Retinal pigment epithelial cell (primary cell): Measurements from ENCODE around the gene ZNF846.
"Not testable (repeated sequence)": the region's sequence is repeated elsewhere in the genome, so short reads cannot be mapped to it uniquely, and the experiment has no call there.

Source experiments
- DNase-seq: peaks from one replicate; pipeline ENCODE4 v3.0.0-alpha.2; 2010; ENCODE audit warnings: low read depth
- H3K4me3 ChIP-seq: 2 replicates; pipeline ENCODE4 v1.5.1; 2011; ENCODE audit warnings: mild to moderate bottlenecking, low read length, control low read depth, moderate library complexity
- TF ChIP-seq, protein P1 (sequence below): conservative IDR thresholded peaks from 2 replicates; pipeline ENCODE4 v1.5.1; 2011; ENCODE audit warnings: low read depth, low read length, control low read depth, inconsistent platforms

ZNF846 gene

DNA sequence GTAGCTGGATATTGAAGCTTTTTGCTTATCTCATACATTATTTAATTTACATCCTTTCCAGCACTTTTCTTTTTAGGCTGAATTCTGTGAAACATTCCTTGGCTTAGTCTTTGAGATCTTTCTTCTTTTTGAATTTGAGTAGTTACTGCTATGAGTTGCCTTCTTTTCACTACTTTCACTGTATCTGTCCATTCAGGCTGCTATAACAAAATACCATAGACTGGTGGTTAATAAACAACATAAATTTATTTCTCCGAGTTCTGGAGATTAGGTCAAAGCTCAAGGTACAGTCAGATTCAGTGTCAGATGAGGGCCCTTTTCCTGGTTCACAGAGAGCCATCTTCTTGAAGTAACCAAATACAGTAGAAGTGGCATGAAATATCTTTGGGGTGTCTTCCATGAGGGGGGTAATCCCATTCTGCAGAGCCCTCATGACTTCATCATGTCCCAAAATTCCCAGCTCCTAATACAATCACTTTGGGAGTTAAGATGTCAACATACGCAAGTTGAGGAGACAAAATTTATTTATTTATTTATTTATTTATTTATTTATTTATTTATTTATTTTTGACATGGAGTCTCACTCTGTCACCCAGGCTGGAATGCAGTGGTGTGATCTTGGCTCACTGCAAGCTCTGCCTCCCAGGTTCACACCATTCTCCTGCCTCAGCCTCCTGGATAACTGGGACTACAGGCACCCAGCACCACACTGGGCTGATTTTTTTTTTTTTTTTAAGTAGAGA is 15.7 kb downstream of the ZNF846 start:
- TF ChIP-seq, protein P1, sequence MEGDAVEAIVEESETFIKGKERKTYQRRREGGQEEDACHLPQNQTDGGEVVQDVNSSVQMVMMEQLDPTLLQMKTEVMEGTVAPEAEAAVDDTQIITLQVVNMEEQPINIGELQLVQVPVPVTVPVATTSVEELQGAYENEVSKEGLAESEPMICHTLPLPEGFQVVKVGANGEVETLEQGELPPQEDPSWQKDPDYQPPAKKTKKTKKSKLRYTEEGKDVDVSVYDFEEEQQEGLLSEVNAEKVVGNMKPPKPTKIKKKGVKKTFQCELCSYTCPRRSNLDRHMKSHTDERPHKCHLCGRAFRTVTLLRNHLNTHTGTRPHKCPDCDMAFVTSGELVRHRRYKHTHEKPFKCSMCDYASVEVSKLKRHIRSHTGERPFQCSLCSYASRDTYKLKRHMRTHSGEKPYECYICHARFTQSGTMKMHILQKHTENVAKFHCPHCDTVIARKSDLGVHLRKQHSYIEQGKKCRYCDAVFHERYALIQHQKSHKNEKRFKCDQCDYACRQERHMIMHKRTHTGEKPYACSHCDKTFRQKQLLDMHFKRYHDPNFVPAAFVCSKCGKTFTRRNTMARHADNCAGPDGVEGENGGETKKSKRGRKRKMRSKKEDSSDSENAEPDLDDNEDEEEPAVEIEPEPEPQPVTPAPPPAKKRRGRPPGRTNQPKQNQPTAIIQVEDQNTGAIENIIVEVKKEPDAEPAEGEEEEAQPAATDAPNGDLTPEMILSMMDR = no peak
- no peak overlapping the region for H3K4me3 ChIP-seq
- DNase-seq = no peak

DNA sequence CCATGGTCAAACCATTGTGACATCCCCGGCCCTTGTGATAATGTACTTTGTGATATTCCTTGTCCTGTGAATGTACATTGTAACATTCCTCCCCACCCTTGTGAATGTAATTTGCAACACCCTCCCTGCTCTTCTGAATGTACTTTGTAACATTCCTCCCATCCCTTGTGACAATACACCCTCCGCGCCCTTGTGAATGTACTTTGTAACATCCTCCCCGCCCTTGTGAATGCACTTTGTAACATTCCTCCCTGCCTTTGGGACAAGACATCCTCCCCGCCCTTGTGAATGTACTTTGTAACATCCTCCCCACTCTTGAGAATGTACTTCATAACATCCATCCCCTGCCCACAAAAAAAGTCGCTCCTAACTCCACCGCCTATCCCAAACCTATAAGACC is 17.1 kb downstream of the ZNF846 start:
- DNase-seq = no peak
- no peak overlapping the region for H3K4me3 ChIP-seq
- TF ChIP-seq, protein P1 = no peak

DNA sequence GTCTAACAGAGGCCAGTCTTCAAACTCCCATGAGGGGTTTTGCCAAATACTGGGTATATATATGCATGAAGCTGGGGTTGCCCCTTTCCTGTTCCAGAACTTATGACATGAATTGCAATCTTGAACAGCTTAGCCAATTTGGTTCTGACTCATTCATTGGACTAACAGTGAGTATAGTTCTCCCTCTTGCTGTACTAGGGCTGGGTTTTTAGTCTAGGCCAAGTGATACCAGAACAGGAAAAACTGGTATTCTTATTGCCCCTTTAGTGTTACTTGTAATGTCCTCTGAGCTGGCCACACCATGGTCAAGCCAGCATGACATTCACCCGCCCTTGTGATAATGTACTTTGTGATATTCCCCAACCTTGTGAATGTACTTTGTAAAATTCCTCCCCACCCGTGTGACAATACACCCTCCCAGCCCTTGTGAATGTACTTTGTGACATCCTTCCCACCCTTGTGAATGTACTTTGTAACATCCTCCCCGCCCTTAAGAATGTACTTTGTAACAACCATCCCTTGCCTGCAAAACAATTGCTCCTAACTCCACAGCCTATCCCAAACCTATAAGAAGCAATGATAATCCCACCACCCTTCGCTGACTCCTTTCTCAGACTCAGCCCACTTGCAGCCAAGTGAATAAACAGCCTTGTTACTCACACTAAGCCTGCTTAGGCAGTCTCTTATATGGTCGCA is 26.9 kb downstream of the ZNF846 start:
- no peak for DNase-seq
- TF ChIP-seq, protein P1 = no peak
- H3K4me3 ChIP-seq = no peak overlapping the region

DNA sequence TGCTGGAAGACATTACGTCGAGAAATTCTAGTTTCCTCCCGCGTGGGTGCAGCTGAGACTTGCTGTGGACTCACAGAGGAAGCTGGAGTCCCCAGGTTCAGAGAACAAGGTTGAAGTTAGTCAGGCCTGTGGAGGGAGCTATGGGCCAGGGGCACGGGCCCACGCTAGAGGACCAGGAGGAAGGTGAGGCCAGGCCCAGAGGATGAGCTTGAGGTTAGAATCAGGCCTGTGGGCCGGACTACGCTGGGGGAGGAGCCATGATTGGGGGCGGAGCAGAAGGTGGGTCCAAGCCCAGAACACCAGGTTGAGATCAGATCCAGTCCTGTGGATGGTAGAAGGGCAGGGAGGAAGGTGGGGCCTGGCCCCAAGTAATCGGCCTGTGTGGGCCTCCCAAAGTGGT is 32.6 kb downstream of the ZNF846 start:
- TF ChIP-seq, protein P1 = no peak
- H3K4me3 ChIP-seq = no peak overlapping the region
- DNase-seq = no peak

DNA sequence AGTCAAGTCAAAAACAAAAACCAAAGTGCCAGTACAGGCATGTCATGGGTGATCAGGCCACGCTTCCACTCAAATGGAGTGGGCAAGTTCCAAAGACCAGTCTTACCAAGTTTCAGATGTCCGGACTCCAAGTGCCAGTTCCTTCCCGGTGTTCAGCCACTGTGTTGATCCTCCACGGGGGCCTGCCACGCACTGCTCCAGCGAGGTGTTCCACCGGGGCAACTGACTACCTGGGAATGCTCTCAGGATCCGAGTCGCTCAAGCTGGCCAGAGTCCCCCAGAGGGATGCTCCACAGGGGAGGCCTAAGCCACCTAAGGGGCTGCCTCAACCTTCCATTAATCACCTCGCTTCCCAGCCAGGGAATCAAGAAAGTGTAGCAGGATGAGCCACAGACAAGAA is 38.5 kb downstream of the ZNF846 start:
- DNase-seq, H3K4me3 ChIP-seq: not testable (repeated sequence)

DNA sequence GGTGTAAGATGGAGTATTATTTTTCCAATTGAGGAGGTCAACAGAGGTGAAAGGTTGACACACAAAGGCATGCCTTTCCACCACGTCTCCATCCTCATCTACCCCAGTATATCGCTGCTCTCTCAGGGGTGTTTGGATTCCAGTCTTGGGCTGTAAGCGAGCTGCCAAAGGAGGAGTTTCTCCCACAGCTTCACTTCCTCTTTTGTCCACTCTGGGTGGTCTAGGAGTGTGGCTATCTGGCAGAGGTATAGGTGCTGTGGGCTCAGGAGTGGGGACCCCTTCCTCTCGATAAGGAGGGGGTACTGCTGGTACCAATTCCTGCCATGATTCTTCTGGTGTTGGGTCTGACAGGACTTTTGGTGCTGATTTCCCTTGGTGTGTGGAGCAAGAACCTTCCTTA is 39.4 kb downstream of the ZNF846 start:
- H3K4me3 ChIP-seq = no peak overlapping the region
- TF ChIP-seq, protein P1 = no peak
- DNase-seq = no peak

DNA sequence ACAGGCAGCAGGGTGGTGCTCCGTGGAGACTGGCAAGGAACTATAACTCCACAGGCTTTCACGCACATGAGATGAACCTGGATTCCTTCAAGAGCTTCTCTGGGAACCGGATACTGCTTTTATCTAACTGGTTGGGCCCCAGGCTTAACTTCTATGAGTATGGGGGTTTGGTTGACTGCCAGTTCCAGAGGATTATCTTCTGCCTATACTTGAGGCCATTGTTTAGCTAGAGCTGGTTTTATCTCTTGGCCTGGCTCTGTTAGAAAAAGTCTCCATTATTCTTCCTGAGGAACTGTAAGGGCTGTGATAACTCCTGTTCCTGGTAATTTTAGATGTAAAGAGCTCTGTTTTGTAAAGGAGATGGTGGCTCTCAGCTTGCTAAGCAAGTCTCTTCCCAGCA is 40.9 kb downstream of the ZNF846 start:
- no peak for DNase-seq
- H3K4me3 ChIP-seq = no peak overlapping the region
- TF ChIP-seq, protein P1 = no peak

DNA sequence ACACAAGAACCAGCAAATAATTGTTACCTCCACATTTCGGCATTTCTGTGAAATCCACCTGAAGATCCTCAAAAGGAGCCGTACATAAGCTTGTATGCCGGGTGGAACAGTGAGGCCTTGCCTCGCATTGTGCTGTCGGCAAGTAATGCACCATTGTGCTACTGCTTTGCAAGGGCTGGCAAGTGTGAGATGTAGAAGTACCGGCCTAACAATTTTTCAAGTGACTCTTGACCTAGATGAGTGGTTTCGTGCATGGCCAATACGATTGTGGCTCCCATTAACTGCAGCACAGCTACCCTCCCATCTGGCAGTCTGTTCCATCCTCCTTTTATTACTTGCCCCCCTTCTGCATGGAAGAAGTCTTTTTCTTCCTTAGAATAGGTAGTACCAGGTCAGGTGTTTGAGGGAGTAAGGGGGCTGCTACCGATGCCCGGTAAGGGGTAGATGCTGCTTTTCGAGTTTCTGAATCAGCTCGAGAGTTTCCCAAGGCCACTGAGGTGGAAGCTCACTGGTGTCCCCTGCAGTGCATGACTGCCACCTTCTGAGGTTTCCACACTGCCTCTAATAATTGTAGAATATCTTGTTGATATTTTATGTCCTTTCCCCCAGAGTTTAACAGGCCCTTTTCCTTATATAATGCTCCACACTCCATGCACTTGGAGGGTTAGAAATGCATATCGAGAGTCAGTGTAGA is 42.9 kb downstream of the ZNF846 start:
- not testable (repeated sequence) for H3K4me3 ChIP-seq, DNase-seq
